Mucosa of rectum (tissue), 2 donors: ENCODE measurements around the gene EIF4E1B.

Experiments
- H3K27ac ChIP-seq, 2 donors: one replicate each; pipeline ENCODE4 v1.7.0; 2013; ENCODE audit warnings: inconsistent platforms in 2 of 2, low read depth in 2 of 2, low read length in 2 of 2
- H3K27me3 ChIP-seq, 2 donors: one replicate each; pipeline ENCODE4 v1.7.0; 2013; ENCODE audit warnings: low read length in 2 of 2; ENCODE audit not compliant: control insufficient read depth in 2 of 2, insufficient read depth in 2 of 2
- H3K36me3 ChIP-seq, 2 donors: one replicate each; pipeline ENCODE4 v1.7.0; 2013; ENCODE audit warnings: low read length in 2 of 2; ENCODE audit not compliant: control insufficient read depth in 2 of 2, insufficient read depth in 2 of 2
- H3K4me1 ChIP-seq, 2 donors: one replicate each; pipeline ENCODE4 v1.7.0; 2013; ENCODE audit warnings: low read length in 2 of 2, mild to moderate bottlenecking in 1 of 2; ENCODE audit not compliant: control insufficient read depth in 2 of 2, insufficient read depth in 2 of 2
- H3K4me3 ChIP-seq, 2 donors: one replicate each; pipeline ENCODE4 v1.7.0; 2013; ENCODE audit warnings: low read length in 2 of 2
- H3K9ac ChIP-seq, 2 donors: one replicate each; pipeline ENCODE4 v1.7.0; 2013; ENCODE audit warnings: low read length in 2 of 2, low read depth in 1 of 2, mild to moderate bottlenecking in 1 of 2
- H3K9me3 ChIP-seq, 2 donors: one replicate each; pipeline ENCODE4 v1.7.0; 2013; ENCODE audit warnings: low read length in 2 of 2; ENCODE audit not compliant: control insufficient read depth in 2 of 2
- donor health status: healthy.
- donor health status: Normal muscosa, but diverticular disease.

EIF4E1B gene

DNA sequence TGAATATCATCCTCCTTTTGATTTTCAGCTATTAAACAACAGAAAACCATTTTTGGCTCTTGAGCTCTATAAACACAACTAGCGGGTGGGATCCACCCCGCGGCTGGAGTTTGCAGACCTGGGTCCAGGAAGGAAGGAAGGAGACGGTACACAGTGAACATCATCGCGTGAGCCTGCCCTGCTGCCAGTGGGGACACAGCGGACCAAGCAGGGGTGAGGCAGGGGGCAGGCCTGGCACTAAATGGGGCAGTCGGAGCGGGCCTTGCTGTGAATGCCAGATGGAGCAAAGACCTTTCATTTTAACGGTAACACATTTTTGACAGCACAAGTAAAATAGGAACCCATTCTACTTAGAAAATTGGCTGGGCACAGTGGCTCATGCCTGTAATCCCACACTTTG, 31.2 kb downstream of the EIF4E1B start:
- H3K27ac ChIP-seq = no peak overlapping the region
- peaks cover 2 to 5% of the 10 kb centered on the region in 2 donors for H3K36me3 ChIP-seq
- H3K4me1 ChIP-seq = peaks cover 13 to 14% of the 10 kb centered on the region in 2 donors
- H3K9me3 ChIP-seq = no peaks in the 10 kb centered on the region
- no peak overlapping the region for H3K4me3 ChIP-seq
- no peaks in the 10 kb centered on the region for H3K27me3 ChIP-seq
- H3K9ac ChIP-seq = no peak overlapping the region

DNA sequence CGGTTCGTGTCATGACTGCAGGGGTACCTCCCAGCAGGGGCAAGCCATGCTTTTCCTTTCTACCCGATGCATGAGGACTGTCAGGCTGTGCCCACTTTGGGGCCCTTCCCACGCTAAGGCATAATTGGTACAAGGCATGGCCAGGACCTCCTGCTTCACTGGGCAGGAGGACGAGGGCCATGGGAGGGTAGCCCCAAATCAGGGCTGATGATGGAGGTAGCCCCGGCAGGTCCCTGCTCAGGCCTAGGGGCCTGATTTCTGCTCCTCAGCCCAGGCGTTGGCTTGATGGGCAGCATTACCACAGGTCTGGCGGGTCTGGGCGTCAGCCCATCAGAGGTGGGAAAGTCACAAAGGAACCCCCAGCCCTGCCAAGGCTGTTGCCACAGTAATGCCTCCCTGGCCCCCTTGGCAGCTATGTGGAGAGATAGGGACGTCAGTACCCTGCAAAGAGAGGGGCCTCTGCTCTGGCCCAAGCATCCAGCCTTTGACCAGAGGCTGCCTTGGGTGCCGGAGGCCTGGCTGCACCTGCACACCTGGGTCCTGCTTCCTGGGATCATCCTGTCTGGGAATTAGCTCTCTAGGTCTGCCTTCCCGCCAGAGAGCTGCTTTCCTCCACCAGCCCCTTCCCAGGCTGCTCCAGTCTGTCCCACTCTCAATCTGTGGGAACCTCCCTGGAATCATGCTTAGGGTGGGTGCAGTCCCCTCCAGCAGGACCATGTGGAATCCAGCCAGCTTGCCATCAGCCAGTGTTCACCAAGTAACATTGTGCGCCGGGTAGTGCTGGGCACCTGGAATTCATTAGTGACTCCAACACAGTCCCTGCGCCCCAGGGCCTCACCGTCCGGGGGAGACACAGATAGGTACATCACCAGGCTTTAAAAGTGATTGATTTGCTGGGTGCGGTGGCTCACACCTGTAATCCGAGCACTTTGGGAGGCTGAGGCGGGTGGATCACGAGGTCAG, 32.2 kb downstream of the EIF4E1B start:
- no peak overlapping the region for H3K4me3 ChIP-seq
- no peaks in the 10 kb centered on the region for H3K36me3 ChIP-seq
- H3K9me3 ChIP-seq = no peaks in the 10 kb centered on the region
- H3K27ac ChIP-seq = no peak overlapping the region
- H3K27me3 ChIP-seq = no peaks in the 10 kb centered on the region
- peaks cover 13 to 14% of the 10 kb centered on the region in 2 donors for H3K4me1 ChIP-seq
- no peak overlapping the region for H3K9ac ChIP-seq

DNA sequence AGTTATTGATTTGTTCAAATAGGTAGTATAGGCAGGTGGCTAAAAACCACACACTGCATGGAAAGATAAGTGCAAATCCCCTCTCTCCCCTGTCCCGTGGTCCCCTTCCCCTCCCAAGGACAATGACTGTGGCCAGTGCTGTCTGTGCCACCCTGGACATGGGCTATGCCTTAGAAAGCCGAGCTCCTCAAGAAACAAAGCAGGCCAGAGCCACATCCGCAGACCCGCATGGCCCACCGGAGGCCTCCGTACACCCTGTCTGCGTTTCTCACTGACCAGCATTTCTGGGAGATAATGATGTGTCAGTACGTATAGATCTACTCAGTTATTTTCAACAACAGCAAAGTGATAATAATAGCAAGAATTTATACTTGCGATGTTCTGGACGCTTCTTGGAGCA, 33.1 kb downstream of the EIF4E1B start:
- Histone ChIP-seq H3K9ac (no peak overlapping the region), H3K9me3 (no peaks in the 10 kb centered on the region), H3K4me3 (no peak overlapping the region), H3K27me3 (no peaks in the 10 kb centered on the region), H3K4me1 (peaks cover 8 to 9% of the 10 kb centered on the region in 2 donors), H3K27ac (no peak overlapping the region), H3K36me3 (no peaks in the 10 kb centered on the region)

DNA sequence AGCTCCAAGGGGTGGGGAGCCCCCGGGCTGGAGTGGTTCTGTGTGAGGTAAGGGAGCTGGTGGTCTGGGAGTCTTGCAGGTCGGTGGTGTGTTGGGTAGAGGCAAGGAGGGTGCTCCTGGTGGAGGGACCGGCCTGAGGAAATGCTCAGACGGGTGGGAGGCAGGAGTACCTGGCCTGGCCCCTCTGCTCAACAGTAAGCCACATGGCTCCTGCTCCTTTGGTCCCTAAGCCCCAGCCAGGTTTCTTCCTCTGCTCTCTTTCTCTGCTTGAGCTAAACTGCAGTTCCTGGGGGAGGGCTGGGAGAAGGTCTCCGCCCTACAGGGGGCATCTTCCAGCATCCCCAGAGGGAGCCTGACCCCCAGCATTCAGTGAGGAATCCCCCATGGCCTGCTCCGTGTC, 34.0 kb downstream of the EIF4E1B start:
- Histone ChIP-seq H3K4me1 (peaks cover 0 to 2% of the 10 kb centered on the region in 2 donors), H3K27ac (no peak overlapping the region), H3K4me3 (no peak overlapping the region), H3K36me3 (no peaks in the 10 kb centered on the region), H3K9ac (no peak overlapping the region), H3K27me3 (no peaks in the 10 kb centered on the region), H3K9me3 (no peaks in the 10 kb centered on the region)

DNA sequence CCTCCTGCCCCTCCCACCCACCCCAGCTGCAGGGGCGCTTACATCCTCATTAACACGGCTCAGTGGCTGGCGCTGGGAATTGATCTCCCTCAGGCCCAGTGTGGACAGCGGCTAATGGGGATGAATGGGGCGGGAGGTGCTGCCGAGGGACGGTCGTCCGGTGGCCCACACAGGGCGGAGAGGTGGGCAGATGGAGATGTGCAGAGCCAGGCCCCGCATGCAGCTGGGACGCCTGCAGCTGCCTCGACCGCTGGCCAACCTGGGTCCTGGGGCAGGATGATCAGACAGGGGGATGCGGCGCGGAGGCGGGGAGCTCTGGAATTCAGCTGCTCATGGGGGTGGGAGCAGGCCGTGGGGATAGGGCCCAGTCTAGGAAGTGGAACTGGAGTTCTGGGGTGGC, 34.4 kb downstream of the EIF4E1B start:
- no peaks in the 10 kb centered on the region for H3K36me3 ChIP-seq
- H3K27me3 ChIP-seq = no peaks in the 10 kb centered on the region
- H3K4me3 ChIP-seq = no peak overlapping the region
- no peak overlapping the region for H3K9ac ChIP-seq
- H3K27ac ChIP-seq = no peak overlapping the region
- H3K9me3 ChIP-seq = no peaks in the 10 kb centered on the region
- peaks cover 0 to 2% of the 10 kb centered on the region in 2 donors for H3K4me1 ChIP-seq

DNA sequence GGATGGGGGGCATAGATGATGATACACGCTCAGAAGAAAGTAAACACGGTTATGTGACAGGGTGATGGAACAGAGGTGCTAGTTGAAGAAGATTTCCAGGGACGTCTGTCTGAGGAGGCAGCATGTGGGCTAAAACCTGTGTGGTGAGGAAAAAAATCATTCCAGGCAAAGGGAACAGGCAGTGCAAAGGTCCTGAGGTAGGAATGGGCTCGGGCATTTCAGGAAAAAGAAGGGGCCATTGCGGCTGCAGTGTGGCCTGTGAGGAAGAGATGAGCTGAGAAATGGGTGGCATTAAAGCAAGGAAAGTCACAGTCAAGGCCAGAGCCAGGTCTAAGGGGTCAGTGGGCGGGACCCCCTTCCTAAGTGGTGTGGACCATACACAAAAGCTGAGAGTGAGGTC, 35.0 kb downstream of the EIF4E1B start:
- Histone ChIP-seq H3K4me1 (peaks cover 0 to 2% of the 10 kb centered on the region in 2 donors), H3K36me3 (no peaks in the 10 kb centered on the region), H3K9me3 (no peaks in the 10 kb centered on the region), H3K4me3 (no peak overlapping the region), H3K27me3 (no peaks in the 10 kb centered on the region), H3K9ac (no peak overlapping the region), H3K27ac (no peak overlapping the region)

DNA sequence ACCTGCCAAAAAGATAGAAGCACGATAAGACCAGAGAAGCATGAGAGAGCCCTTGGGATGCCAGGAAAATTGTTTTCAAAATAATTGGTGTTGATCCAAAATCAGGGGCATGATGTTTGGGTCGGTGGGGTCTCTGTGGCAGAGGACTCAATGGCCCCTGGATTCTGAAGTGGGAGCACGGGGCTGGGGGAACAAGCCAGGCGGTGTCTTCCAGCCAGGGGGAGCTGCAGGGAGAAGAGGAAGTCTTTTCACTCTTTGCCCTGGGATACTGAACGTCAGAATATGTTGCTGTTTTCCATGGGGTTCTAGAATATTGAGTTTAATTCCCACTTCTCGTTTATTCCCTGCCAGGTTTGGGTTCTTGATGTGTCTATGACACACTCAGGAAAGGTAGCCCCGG, 37.2 kb downstream of the EIF4E1B start:
- H3K27me3 ChIP-seq = no peaks in the 10 kb centered on the region
- no peak overlapping the region for H3K9ac ChIP-seq

DNA sequence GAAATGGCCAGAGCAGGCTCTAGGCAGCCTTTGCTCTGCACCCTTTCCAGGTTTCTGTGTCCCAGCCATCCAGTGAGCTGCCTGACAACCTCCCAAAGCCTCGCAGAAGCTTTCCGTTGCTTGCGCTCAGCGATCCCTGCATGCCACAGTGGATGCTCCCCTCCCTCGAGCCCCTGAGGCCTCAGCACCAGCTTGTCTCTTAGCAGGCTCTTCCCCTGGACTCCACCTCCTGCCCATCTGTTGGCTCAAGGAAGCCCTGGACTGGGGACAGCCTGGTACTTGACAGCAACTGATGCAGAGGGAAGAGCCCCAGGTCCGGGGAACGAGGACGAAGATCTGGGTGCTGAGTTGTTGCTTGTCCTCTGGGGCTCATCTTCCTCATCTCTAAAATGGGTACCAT, 40.0 kb downstream of the EIF4E1B start:
- H3K27me3 ChIP-seq = no peaks in the 10 kb centered on the region

More for the DNA sequence above, 37.2 kb downstream of the EIF4E1B start:
- H3K4me3 ChIP-seq = no peak overlapping the region
- no peak overlapping the region for H3K27ac ChIP-seq
- no peaks in the 10 kb centered on the region for H3K9me3 ChIP-seq
- no peaks in the 10 kb centered on the region for H3K4me1 ChIP-seq
- no peaks in the 10 kb centered on the region for H3K36me3 ChIP-seq

DNA sequence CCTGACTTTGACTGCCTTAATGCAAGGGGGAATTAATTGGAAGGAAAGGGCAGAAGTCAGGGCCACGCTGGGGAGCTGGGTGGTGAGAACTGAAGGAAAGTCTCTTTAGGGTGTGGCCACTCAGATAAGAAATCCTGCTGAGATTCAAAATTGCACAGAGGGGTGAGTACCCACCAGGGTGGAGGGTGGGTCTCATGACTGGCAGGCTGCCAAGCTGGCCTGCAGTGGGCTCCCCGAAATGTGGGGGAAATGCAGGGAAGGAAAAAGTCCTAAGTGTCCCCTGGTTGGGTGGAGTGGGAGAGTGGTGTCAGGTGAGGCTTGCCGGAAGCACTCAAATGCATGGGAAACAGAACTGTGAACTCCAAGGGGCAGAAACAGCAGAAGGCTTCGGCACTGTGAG, 40.9 kb downstream of the EIF4E1B start:
- no peak overlapping the region for H3K9ac ChIP-seq
- no peaks in the 10 kb centered on the region for H3K9me3 ChIP-seq
- no peak overlapping the region for H3K4me3 ChIP-seq
- no peaks in the 10 kb centered on the region for H3K36me3 ChIP-seq
- H3K27me3 ChIP-seq = no peaks in the 10 kb centered on the region
- H3K27ac ChIP-seq = no peak overlapping the region
- no peaks in the 10 kb centered on the region for H3K4me1 ChIP-seq

More for the DNA sequence above, 40.0 kb downstream of the EIF4E1B start:
- Histone ChIP-seq H3K4me3 (no peak overlapping the region), H3K27ac (no peak overlapping the region), H3K9me3 (no peaks in the 10 kb centered on the region), H3K9ac (no peak overlapping the region), H3K36me3 (no peaks in the 10 kb centered on the region), H3K4me1 (no peaks in the 10 kb centered on the region)

DNA sequence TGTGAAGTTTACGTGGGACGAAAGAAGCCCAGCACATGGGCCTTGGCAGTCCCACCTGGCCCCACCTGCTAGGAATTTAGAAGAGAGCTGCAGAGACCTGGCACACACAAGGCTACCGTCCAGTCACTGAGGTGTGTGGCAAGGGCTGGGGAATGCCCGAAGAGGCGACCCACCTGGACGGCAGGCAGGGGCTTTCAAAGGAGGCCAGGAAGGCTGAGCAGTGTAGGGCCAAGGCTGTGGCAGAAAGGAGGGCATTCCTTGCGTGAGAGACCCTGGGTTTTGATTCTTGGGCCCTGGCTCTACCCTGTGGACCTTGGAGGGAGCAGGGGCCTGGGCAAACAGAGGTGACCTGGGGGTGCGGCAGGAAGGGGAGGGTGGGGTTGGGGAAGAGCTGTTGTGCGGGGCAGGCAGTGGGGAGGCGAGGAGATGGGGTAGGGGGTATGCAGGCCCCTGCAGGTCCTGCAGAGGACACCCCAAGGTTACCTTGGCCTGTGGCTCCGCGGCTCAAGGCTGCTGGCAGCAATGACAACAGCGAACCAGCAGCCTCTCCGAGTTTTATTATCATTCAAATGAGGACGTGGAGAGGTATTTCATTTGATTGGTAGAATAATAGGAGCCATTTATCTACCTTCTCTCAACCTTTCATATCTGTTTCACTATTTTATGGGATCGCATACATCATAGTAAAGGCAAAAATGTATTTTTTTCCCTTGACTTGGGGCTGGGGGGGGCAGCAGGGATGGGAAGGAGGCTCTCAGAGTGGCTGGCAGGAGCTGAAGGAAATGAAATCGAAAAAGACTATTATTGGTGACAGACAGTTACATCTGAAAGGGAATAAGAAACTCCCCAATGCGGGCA, 41.6 kb downstream of the EIF4E1B start:
- Histone ChIP-seq H3K9ac (no peak overlapping the region), H3K27ac (no peak overlapping the region), H3K4me3 (no peak overlapping the region), H3K9me3 (no peaks in the 10 kb centered on the region), H3K4me1 (no peaks in the 10 kb centered on the region), H3K36me3 (no peaks in the 10 kb centered on the region), H3K27me3 (no peaks in the 10 kb centered on the region)
